Measurements from ENCODE around the gene CCDC107.

DNA sequence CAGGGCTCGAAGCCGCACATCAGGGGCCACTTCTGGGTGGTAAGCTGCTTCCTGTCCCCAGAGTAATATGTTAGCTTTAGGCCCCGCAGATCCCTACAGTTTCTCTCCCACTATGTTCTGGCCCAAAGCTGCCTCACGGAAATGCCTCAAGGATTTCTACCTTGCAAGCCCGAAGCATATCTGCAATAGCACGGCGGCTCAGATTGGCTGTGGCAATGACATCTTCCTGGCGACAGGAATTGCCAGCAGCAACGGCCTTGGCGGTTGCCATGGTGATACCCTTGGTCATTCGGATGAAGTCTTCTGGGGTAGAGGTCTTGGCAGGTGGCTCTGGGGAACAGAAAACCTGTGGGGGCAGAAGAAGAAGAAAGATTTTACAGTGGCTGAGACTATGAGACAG is 41.9 kb downstream of the CCDC107 start:
- TF ChIP-seq, protein P1, sequence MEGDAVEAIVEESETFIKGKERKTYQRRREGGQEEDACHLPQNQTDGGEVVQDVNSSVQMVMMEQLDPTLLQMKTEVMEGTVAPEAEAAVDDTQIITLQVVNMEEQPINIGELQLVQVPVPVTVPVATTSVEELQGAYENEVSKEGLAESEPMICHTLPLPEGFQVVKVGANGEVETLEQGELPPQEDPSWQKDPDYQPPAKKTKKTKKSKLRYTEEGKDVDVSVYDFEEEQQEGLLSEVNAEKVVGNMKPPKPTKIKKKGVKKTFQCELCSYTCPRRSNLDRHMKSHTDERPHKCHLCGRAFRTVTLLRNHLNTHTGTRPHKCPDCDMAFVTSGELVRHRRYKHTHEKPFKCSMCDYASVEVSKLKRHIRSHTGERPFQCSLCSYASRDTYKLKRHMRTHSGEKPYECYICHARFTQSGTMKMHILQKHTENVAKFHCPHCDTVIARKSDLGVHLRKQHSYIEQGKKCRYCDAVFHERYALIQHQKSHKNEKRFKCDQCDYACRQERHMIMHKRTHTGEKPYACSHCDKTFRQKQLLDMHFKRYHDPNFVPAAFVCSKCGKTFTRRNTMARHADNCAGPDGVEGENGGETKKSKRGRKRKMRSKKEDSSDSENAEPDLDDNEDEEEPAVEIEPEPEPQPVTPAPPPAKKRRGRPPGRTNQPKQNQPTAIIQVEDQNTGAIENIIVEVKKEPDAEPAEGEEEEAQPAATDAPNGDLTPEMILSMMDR (IDR thresholded peaks at IDR 0.05; ENCODE audit: poor library complexity), result no peak
- TF ChIP-seq EZH2 (IDR thresholded peaks at IDR 0.05; ENCODE audit: borderline replicate concordance) (no peak), EZH2phosphoT487 (IDR thresholded peaks at IDR 0.05; ENCODE audit: low read depth, severe bottlenecking, unreplicated experiment) (no peak)

Data from hepatocyte (in vitro differentiated cells).